ENCODE data around the gene IGFBP4. TPM values are rescaled to one million over a fixed set of nuclear protein-coding genes. Genes with fewer than 3 reads are reported as not detected.

IGFBP4 gene
- total and polyA plus RNA-seq, 7 donors: 44.2 to 106 (median 65.1) TPM

GRCh38 chr17:40451420-40451819 lies 8.2 kb downstream of the IGFBP4 start:
- peak overlapping the region; percentile 50 for H3K27ac ChIP-seq
- WGBS, 3 donors: 2 to 12% (median 6%) methylated on average over 6 of the region's 6 CpGs
- ATAC-seq: peak in 3 of 4 donors; percentile 20 to 71 (median 68)
- intact Hi-C loops (cut with DNase I): no loop called here
- H3K9me3 ChIP-seq: no peaks in the 10 kb centered on the region
- H3K36me3 ChIP-seq (ENCODE audit: insufficient read depth in 1 of 2, low read depth in 1 of 2): peaks cover 0 to 38% of the 10 kb centered on the region in 2 donors
- peak; percentile 85 to 91 for DNase-seq
- TF ChIP-seq CTCF (IDR thresholded peaks at IDR 0.05): no peak
- H3K27me3 ChIP-seq (ENCODE audit: insufficient read depth in 3 of 3, low read length in 2 of 3): peaks cover 0 to under 1% (median 0%) of the 10 kb centered on the region in 3 donors
- no peak overlapping the region for H3K4me3 ChIP-seq
- peaks cover 34% of the 10 kb centered on the region for H3K4me1 ChIP-seq

- no peak overlapping the region for H3K4me3 ChIP-seq
- H3K27me3 ChIP-seq (ENCODE audit: insufficient read depth in 3 of 3, low read length in 2 of 3): peaks cover 0 to 9% (median 0%) of the 10 kb centered on the region in 3 donors
- ATAC-seq: peak; percentile 45 to 70 (median 48)
- no peak for TF ChIP-seq CTCF (IDR thresholded peaks at IDR 0.05)
- DNase-seq: peak in 1 of 2 donors; percentile 70
- peaks cover 34% of the 10 kb centered on the region for H3K4me1 ChIP-seq
- peaks cover 0 to 39% of the 10 kb centered on the region in 2 donors for H3K36me3 ChIP-seq (ENCODE audit: insufficient read depth in 1 of 2, low read depth in 1 of 2)
- H3K27ac ChIP-seq: peak overlapping the region; percentile 50
- 35 to 37% (median 35%) methylated on average over 7 of the region's 7 CpGs for WGBS, 3 donors
- no peaks in the 10 kb centered on the region for H3K9me3 ChIP-seq
- intact Hi-C loops (cut with DNase I): no loop called here
Observed at GRCh38 chr17:40452216-40452787, 9.1 kb downstream of the IGFBP4 start.

- DNase-seq (no peak), ATAC-seq (no peak)
- Histone ChIP-seq H3K27me3 (ENCODE audit: insufficient read depth in 3 of 3, low read length in 2 of 3) (peaks cover 0 to 9% (median 0%) of the 10 kb centered on the region in 3 donors), H3K4me3 (no peak overlapping the region), H3K36me3 (ENCODE audit: insufficient read depth in 1 of 2, low read depth in 1 of 2) (peaks cover 0 to 39% of the 10 kb centered on the region in 2 donors), H3K9me3 (no peaks in the 10 kb centered on the region), H3K4me1 (peaks cover 29% of the 10 kb centered on the region), H3K27ac (peak overlapping the region; percentile 50)
- 73 to 80% (median 75%) methylated on average over 15 of the region's 15 CpGs for WGBS, 3 donors
- intact Hi-C loops (cut with DNase I): no loop called here
- TF ChIP-seq CTCF (IDR thresholded peaks at IDR 0.05): no peak
Observed at GRCh38 chr17:40452921-40453378, 9.7 kb downstream of the IGFBP4 start.

GRCh38 chr17:40453881-40454612 lies 10.8 kb downstream of the IGFBP4 start:
- ATAC-seq (no peak), DNase-seq (no peak)
- Histone ChIP-seq H3K4me1 (peaks cover 20% of the 10 kb centered on the region), H3K9me3 (no peaks in the 10 kb centered on the region), H3K27ac (no peak overlapping the region), H3K4me3 (no peak overlapping the region), H3K36me3 (ENCODE audit: insufficient read depth in 1 of 2, low read depth in 1 of 2) (peaks cover 0 to 39% of the 10 kb centered on the region in 2 donors), H3K27me3 (ENCODE audit: insufficient read depth in 3 of 3, low read length in 2 of 3) (peaks cover 0 to 9% (median 0%) of the 10 kb centered on the region in 3 donors)
- no peak for TF ChIP-seq CTCF (IDR thresholded peaks at IDR 0.05)
- WGBS, 3 donors: 83 to 87% (median 84%) methylated on average over 19 of the region's 19 CpGs
- intact Hi-C loops (cut with DNase I): no loop called here

Data from psoas muscle (tissue), 8 donors.